ENCODE data around the gene PFDN6. TPM values are rescaled to one million over a fixed set of nuclear protein-coding genes. Genes with fewer than 3 reads are reported as not detected.
A peak's percentile ranks its signal among the peaks of the same experiment; 100 is the strongest.

The PFDN6 gene
- total and polyA plus RNA-seq, 9 of the 15 experiments (the other 6 are each of a cell fraction or from before 2014, with no cell fraction given): 6.8 to 475 (median 216) TPM

DNA sequence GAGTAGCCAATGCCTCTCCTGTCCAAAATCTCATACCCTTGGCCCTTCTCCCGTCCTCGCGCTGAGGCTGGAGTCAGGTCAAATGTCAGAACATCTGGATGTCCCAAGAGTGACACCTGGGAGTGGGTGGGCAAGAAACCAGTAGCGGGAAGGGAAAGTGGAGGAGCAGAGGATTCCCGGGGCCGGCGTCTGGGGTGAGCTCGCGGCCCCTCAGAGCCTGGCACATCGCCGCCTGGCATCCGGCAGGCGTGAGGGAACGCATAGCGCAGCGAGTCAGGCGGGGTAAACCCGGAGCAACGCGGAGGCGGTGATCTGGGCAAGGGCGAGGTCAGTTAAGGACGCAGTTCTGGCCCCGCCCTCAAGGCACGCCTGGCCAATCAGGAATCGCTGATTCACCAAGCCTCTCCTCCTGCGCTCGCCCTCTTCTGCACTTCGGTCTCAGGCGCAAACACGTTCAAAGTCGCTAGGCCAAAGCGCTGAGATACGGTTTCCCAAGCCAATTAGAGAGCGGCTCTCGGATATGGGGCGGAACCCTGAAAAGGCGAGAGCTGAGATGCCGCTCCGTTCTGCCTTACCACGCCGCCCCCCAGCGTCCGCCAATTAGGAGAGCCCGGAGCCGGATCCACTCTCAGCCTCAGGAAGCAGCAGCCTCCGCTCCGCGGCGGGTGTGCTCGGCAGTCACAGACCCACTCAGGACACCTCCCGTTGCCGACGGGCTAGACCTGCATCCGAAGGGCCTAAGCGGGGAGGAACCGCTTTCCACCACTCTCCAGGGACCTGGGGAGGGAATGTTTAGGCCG, 40.3 kb upstream of the PFDN6 start (continued):
- TF ChIP-seq NCOA4 (IDR thresholded peaks at IDR 0.05; ENCODE audit: partially characterized antibody) (no peak), TFAP4 (CRISPR knock-in tag; IDR thresholded peaks at IDR 0.05; ENCODE audit: borderline replicate concordance) (peak; percentile 67; the same call in 1 of the 2 replicates), E2F3 (CRISPR knock-in tag; IDR thresholded peaks at IDR 0.05) (no peak), CBX1 (IDR thresholded peaks at IDR 0.05; ENCODE audit: low read depth) (peak; percentile 24; the same call in 1 of the 2 replicates), PATZ1 (CRISPR knock-in tag; IDR thresholded peaks at IDR 0.05; ENCODE audit: borderline replicate concordance) (no peak), PURB (CRISPR knock-in tag; IDR thresholded peaks at IDR 0.05; ENCODE audit: low read depth) (no peak), GATAD2A (IDR thresholded peaks at IDR 0.05) (peak; percentile 54; the same call in 1 of the 2 replicates), NFIX (CRISPR knock-in tag; IDR thresholded peaks at IDR 0.05; ENCODE audit: low read depth) (0 out of 2 replicates have a peak, but pooled peaks have one; percentile 5), TCFL5 (CRISPR knock-in tag; conservative IDR thresholded peaks at IDR 0.05) (no peak), TBL1XR1 (IDR thresholded peaks at IDR 0.05; ENCODE audit: low read length in 2 of 2) (no peak; a peak in 1 of 4 replicates), ZBTB5 (IDR thresholded peaks at IDR 0.05) (0 out of 2 replicates have a peak, but pooled peaks have one; percentile 42), TBP (optimal IDR thresholded peaks at IDR 0.05; ENCODE audit: low read depth, low read length) (peak; percentile 80), ZBTB1 (CRISPR knock-in tag; IDR thresholded peaks at IDR 0.05; ENCODE audit: borderline replicate concordance, low read depth) (no peak), ZNF76 (CRISPR knock-in tag; IDR thresholded peaks at IDR 0.05; ENCODE audit: borderline replicate concordance) (no peak), MBD2 (IDR thresholded peaks at IDR 0.05; ENCODE audit: borderline replicate concordance, low read depth) (no peak)
- TF ChIP-seq, protein P1, sequence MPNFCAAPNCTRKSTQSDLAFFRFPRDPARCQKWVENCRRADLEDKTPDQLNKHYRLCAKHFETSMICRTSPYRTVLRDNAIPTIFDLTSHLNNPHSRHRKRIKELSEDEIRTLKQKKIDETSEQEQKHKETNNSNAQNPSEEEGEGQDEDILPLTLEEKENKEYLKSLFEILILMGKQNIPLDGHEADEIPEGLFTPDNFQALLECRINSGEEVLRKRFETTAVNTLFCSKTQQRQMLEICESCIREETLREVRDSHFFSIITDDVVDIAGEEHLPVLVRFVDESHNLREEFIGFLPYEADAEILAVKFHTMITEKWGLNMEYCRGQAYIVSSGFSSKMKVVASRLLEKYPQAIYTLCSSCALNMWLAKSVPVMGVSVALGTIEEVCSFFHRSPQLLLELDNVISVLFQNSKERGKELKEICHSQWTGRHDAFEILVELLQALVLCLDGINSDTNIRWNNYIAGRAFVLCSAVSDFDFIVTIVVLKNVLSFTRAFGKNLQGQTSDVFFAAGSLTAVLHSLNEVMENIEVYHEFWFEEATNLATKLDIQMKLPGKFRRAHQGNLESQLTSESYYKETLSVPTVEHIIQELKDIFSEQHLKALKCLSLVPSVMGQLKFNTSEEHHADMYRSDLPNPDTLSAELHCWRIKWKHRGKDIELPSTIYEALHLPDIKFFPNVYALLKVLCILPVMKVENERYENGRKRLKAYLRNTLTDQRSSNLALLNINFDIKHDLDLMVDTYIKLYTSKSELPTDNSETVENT (CRISPR knock-in tag; IDR thresholded peaks at IDR 0.05): peak; percentile 53
- TF ChIP-seq, protein P2, sequence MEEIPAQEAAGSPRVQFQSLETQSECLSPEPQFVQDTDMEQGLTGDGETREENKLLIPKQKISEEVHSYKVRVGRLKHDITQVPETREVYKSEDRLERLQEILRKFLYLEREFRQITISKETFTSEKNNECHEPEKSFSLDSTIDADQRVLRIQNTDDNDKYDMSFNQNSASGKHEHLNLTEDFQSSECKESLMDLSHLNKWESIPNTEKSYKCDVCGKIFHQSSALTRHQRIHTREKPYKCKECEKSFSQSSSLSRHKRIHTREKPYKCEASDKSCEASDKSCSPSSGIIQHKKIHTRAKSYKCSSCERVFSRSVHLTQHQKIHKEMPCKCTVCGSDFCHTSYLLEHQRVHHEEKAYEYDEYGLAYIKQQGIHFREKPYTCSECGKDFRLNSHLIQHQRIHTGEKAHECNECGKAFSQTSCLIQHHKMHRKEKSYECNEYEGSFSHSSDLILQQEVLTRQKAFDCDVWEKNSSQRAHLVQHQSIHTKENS (CRISPR knock-in tag; IDR thresholded peaks at IDR 0.05): 0 out of 2 replicates have a peak, but pooled peaks have one; percentile 72

All from K562 (cell line).